NCI-H1694 (cell line): Measurements from ENCODE around the gene ZNF423.

Experiments
- DNase-seq: peaks from one replicate; lab custom pipeline; 2025; lab: John Stamatoyannopoulos, UW

Gene ZNF423

DNA sequence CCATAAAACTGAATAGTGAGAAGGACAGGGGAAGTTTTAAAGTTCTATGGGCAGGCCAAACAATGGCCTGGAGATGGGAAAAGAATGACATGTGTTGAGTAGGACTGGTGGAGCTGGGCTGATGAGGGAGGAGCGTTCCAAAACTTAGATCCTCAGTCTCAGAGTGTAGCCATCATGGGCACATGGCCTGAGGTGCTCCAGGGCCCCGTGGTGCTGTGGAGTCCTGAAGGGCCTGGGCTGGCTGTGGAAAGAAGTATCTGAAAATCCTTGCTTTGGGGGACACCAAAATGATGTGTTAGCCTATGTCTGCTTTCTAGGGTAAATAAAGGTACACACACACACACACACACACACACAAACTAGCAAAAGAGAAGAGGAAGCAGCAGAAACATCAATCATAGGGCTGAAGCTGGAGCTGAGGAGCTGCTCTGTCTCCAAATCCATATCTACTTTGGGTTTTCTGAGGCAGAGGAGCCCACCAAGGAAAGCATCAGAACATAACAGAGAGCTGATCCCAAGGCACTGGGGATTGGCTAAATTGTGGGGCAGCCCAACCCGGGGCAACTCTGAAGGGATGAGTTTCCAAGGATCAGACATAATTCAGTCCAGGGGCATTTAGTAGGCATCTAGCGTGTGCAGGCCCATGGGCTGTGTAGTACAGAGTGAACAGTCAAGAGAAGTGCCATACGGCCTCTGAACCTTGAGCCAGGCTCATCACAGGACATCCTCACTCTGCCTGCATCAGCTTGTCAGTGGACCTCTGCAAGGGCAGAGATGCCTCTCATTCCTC is 397.1 kb downstream of the ZNF423 start:
- DNase-seq: no peak

DNA sequence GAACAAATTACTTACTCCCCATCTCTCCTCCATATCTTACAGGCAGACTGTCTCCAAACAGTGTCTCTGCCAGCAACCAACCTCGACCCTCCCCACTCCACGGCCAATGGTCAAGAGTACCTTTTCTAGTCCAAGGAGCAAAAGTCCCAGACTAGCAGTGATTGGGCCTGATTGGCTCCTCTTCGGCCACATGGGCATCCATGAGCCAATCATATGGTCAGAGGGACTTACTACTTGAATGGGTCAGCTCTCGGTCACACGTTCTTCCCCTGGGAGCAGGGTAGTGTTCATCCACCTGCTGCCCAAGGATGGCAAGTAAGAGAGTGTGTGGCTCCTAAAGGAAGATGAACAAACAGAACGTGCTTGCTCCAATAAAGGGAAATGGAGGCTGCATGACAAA is 397.7 kb downstream of the ZNF423 start:
- no peak for DNase-seq

DNA sequence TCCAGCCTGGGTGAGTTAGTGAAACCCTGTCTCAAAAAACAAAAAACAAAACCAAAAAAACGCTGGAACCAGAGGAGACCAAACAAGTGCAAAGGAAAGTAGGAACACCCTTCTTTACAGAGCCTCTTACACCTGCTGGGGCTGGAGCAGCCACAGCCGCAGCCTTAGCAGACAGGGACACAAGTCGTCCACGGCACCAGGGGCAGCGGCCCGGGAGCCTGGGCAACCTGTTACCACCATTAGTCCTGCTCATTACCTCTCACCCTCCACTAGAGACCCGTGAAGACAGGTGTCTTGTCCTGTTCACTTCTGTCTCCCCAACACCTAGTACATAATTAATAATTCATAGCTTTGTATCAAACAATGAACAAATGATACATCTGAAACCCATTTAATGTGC is 398.7 kb downstream of the ZNF423 start:
- DNase-seq: no peak

DNA sequence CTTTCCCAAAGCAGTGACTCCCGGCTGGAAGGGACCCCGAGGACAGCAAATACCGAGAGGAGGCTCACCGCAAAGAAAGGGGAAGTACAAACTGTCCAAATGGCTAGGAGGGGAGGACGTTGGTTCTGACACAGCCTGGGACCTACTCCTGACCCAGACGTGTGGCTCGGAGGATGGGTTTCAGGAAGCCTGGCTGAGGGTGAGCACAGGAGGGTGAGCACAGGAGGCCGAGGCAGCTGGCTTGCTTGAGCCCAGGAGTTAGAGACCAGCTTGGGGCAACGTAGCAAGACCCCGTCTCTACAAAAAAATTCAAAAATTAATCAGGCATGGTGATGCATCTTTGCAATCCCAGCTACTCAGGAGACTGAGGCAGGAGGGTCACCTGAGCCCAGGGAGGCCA is 399.1 kb downstream of the ZNF423 start:
- no peak for DNase-seq

DNA sequence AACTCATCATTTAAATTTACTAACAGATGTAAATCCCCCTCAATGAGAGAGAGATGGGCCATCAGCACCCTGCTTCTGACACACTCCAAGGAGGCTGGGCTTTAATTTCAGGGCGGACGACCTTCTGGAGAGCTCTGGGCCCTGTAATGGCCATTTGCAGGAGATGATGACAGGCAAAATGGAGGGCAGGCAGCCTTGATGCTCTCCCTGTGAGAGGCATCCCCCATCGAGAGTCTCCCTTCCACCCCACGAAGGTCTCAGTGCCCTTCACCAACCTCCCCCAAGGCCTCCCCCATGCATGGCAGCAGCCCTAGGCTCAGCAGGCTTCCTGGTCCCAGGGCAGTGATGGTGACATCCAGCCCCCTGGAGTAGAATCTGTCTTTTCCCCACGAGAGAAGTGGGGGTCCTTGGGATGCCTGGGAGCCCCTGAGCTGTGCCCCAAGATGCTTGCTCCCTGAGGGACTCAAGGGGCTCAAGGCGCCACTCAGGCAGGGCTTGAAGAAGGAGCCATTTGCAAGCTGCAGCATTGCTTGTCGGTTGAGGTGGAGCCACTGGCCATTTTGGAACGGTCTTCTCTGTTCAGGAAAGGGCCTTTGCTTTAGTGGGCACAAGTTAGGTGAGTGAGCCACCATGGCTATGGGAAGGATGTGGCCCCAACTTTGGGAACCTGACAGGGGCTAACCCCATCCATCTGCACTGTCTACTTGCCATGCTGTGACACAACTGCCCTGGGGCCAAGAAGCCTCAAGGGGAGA is 399.7 kb downstream of the ZNF423 start:
- DNase-seq: no peak

DNA sequence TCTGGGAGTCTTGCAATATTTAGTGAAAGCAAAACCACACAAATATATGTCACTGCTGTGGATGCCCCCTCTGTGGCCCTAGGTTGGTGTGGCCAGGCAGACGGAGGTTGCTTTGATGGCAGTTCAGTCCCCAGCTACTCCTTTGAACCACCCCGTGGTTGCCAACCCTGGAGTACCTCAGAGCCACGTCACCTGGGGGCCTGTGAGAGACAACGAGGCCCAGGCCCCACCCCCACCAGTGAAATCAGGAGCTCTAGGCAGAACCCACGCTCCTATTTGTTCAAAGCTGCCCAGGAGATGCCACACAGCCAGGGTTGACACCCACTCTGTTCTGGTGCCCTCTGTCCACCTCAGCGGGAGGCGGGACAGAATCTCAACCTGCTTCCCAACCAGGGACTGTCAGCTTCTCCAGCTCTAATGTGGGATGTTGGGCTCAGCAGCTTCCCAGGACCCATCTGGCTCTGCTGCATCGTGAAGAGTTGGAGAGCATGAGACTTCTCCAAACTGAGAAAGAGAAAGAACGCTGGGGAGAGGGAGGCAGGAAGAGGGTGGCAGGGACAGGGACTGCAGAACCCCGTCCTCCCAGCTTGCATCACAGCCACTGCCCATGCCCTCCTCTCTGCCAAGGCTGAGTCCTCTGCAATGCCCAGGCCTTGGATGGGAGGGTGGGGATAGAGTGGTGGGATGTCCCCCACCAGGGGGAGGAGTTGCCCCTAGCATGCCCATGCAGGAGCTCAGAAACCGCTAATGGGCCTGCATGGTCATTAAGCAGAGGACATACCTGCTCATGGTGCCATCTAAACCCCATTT is 400.5 kb downstream of the ZNF423 start:
- DNase-seq: no peak

DNA sequence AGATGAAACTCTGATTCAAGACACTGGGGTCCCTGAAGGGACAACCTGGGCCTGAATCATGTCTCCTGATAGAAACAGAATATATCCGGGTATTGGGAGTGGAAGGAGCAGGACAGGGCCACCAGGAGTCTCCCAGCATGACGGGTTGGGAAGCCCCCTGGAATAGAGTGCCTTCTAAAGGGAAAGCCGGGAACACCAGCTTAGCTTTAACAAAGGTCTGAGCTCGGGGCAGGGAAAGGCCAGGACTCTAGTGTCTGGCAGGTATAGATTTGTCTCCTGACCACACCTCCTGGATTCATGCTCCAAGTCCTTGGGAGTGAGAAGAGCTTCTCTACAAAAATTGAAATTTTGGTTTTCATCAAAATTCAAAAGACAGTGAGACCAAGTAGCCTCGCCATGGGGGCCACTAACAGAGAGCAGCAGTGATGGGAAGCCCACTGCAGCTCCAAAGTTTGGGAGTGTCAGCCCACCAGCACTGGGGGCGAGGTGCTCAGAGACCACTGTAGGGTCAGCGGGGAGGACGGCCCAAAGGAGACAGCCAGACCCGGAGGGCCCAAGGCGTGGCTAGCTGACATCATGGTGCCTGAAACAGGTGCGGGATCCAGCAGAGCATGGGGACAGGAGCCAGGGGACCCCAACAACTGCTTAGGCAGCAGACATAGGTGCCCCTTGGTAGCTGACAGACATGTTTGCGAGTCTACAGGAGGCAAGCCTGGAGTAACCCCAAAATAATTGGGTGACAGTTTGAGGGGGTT is 401.3 kb downstream of the ZNF423 start:
- no peak for DNase-seq

DNA sequence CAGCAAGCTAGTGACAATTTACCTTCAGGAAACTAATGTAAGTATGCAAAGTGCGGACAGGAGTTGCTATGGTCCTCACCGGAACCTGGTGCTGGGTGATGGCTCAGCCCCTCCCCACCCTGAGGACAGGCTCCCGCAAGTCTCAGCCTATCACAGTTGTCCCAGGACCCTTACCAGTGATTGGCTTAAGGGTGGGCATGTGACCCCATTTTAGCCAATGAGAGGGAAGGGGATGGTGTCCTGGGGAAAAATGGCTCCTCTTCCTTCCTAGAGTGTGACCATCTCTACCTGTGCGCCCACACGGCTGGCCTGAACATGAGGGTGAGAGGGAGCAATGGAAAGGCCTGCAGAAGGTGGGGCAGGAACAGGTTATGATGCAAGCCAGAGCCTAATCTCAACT is 401.9 kb downstream of the ZNF423 start:
- no peak for DNase-seq

DNA sequence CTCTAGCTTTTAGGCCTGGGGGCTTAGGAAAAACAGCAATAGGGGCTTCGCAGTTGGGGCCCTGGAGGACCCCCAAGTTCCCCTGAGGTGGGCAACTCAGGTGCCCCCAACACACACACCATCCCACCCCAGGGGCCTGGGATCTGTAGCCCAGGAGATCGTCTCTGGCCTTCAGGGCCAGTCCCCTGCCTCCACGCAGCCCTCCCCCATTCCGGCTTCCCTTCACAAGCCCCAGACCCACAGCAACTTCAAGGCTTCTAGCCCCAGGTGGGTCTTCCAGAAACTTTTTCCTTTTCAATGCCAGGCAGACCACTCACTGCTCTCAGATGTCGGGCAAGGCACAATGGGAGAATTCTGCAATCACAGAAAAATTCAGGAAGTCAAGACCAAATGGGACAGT is 402.9 kb downstream of the ZNF423 start:
- no peak for DNase-seq

DNA sequence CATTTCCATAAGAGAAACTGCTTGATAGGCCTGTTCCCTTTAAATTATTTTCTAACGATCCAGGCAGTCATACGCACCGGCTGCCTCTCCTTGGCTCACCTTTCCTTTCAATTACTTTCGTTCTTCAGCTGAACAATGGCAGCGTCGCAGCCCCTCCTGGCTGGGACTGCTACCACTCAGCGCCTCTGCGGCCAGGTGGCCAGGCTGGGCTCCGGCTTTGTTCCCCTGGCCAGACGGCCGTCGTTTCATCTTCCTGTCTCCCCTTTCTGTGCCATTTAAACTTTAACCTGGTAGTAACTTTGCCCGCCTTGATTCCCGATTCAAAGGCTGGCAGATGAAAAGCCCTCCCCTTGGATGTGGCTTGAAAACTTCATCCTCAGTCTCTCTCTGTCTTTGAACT is 403.3 kb downstream of the ZNF423 start:
- DNase-seq: no peak

DNA sequence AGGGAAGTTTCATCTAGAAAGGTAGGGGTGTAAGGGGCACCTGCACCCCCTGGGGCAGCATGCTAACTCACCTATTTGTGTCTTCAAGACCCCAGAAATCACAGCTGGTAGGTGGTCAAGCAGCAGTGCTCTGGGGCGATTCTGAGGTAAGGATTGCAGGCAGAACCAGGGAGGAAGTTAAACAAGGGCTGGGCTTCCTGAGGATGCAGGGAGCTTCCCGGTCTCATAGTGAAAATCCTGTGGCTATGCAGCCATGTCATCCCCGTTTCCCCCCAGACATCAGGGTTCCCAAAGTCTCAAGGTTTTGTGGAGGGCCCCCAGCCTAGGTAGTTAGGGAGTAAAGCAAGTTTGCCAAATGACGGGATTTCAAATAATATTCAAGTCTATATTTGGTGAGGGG is 403.8 kb downstream of the ZNF423 start:
- DNase-seq: no peak

DNA sequence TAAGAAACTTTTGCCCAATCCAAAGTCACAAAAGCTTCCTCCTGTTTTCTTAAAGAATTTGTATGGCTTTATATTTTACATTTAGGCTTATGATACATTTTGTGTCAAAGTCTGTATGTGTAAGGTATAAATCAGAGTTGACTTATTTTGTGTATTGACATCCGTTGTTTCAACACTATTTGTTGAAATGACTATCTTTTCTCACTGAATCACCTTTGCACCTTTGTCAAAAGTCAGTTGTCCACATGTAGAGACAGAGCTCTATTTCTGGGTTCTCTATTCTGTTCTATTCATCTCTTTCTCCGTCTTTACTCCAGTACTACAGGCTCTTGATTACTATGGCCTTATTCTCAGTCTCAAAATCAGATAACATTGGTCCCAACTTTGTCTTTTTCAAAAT is 409.1 kb downstream of the ZNF423 start:
- DNase-seq: no peak

DNA sequence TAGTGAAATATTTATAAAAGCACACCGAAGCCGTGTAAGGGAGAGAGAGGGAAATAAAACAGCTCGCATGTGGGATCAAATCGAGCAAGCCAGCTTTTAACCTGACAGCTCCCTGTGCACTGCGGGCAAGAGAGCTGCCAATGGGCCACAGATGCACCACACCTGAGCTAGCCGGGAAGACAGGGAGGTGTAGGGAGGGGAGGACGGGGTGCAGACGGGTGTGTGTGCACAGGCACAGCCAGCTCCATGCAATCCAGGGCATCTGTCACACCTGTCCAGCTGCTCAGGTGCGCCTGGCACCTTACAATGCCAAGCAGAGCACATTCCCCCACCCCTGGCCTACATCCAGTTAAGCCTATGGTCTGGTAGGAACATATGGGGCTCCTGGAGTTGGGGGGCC is 412.3 kb downstream of the ZNF423 start:
- DNase-seq: no peak

DNA sequence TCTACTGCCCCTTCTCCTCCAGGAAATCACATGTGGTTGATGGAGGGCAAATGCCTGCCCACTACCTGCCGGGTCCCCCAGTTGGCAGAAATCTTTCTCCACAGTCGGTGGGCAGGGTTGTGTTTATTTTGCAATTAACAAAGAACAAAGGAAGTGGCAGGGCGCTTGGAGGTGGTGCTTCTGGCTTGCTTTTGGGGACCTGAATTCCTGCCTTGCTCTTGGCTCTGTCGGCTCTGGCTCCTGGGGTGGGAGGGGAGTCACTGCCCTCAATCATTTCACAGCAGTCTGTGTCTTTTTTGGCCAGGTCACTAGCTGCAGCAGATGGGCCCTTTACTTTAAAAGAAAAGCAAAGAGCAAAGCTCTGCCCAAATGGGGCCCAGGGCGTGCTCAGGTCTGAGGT is 413.1 kb downstream of the ZNF423 start:
- DNase-seq: no peak

DNA sequence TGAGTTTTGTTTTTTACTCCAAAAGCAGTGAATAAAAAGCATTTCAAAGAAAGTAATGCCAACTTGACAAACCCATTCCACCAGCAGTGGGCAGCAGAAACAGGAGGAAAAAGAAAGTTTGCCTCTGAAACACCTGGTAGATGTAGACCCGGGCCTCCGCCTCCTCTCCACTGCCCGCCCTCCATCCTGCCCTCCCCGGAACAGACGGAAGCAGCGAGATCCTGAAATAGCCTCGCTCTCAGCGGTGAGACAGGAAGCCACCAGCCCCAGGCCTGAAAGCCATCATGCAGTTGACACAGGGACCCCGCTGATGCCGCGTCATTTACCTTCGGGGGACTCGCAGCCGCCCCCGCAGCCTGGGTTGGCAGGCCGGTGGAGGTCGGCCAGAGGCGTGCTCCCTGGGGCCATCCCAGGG is 414.5 kb downstream of the ZNF423 start:
- peak; percentile 72 for DNase-seq

DNA sequence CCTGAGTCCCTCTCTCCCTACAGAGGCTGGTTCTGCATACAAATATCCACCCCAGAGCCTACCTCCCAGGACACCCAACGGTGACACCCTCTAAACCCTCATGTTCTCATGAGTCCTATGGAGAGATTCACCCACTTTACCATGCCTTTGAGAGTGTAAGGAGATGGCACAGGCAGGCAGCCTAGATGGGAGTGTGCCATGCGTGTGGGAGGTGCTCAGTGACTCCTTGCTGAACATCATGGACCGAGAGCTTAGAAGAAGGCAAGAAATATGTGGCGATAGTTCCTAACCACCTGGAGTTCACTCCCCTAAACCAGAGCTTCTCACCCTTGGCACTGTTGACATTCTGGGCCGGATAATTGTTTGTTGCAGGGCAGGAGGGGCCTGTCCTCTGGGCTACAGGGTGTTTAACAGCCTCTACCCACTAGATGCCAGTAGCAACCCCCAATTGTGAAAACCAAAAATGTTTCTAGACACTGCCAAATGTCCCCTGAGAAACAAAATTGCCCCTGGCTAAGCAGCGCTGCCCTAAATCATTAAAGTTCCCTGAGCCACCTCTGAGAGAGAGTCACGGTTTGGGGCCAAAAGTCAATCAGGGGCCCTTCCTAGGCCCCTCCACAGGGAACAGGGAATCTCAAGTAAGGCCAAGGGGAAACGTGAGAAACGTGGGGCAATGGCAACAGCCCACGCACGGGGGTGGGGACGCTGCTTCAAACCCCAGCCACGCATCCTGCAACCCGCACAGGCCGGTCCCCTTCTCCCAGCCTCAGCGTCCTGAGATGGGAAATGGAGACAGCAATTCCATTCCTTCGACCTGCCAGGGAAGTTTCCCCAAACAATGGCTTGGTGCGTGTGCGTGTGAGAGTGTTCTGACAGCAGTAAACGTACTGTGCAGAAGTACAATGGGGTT is 415.5 kb downstream of the ZNF423 start:
- DNase-seq: peak; percentile 69

DNA sequence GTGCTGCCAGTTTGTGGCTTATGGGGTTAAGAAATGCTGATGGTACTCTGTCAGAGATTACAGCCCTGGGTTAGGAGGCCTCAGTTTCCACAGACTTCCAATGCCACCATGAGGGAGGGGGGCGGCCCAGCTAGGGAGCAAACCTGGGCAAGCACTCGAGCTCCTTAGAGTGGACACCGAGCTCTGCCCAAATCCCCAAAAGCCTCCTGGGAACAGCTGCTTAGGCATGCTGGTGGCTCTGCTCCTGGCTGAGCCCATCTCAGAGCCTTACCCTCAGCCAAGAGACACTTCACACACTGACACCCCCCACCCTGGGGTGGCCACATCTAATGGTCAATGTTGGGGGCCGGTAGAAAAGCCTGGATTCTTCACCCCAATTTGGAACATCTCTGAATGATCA is 416.2 kb downstream of the ZNF423 start:
- DNase-seq: no peak

DNA sequence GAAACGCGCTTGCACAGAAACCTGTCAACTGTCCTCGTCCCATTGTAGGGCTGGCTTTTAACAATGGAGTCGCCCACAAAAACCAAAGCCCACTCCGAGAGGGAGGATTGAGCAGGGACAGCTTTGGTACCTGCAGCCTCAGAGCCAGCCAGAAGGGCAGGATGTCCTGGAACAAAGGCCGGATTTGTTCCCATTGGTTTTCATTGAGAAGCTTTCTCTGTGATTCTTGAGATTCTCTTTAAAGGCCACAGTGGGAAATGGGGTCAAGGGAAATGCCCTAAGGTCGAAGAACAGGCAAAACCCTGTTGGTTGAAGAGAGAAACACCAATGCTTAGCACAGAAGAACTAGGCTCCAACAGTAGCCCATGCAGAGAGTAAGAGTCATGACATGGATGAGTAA is 416.9 kb downstream of the ZNF423 start:
- DNase-seq: no peak
